Epidermal melanocyte (primary cell): ENCODE data around the gene CACNA1S.

Experiments
- DNase-seq: peaks from one replicate; pipeline ENCODE4 v3.0.0; 2011; ENCODE audit warnings: low spot score; ENCODE audit not compliant: insufficient read length

CACNA1S gene

DNA sequence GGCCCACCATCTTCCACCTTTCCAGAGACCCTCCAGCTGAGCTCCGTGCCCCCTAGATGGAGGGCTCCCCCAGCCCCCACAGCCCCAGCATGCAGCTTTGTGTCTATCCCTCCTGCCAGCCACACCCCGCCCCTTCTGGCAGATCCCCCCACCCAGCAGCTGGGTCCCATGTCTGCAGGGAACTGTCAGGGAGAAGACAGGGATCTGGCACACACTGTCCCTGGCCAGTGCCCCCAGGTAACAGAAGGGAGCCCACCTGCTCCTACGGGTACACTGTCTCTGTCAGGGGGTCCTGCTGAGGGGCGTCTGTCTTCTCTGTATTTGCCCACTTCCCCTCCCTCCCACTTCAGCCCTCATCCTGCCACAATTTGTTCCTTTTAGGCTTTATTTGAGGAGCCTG, 77.6 kb downstream of the CACNA1S start:
- DNase-seq = no peak

DNA sequence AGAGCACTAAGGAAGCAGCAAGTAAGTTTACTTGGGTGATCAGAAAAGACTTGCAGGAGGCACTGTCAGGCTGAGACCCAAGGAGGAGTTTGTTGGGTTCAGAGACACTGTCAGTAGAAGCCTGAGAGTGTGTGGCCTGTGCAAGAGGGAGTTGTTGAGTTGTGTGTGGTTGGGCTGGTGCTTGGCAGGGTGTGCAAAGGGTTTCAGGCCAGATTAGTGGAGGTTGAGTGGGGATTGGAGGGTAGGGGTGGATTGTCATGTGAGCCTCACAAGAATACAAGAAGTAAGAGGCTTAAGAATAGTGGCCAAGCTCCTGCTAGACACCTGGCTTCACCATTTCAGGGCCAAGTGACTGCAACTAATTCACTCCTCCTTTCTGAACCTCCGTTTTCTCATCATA, 79.8 kb downstream of the CACNA1S start:
- DNase-seq = no peak

DNA sequence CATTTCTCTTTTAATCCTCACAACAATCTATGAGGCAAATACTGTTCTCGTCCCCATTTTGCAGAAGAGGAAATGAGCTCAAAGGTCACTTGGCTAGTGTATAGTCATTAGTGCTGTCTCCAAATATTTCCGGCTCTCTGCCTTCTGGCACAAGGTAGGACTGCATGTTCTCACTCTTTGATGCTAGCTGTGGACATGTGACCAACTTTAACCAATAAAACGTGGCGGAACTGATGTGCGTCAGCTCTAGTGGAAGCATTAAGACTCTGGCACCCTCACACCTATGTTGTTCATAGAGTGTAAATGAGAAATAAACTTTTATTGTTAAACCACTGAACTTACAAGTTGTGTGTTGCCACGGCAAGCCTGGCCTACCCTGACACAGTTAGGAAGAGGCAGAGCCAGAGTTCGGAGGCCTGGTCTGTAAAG, 83.8 kb downstream of the CACNA1S start:
- DNase-seq = no peak

DNA sequence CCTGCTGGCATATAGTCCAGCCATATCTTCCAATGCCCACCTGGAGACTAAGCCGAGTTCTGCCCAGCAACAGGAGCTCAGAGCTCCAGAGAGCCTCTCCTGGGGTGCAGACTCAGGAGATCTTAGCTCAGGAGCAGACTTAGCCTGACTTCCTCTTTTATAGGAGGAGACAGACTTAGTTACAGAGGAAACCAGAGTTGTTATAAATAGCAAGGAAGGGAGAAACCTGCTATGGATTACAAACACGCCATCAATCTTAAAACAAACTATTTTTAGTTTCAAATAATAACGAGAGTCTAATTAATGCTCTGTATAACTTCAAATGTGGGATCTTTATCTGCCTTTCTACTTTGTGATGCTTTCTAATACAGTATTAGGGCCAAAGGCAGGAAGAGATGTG, 85.4 kb downstream of the CACNA1S start:
- DNase-seq = no peak

GRCh38 chr1:201026234-201026633, 86.0 kb downstream of the CACNA1S start:
- no peak for DNase-seq

- no peak for DNase-seq
Measured at GRCh38 chr1:201025571-201026002, 86.6 kb downstream of the CACNA1S start.

DNA sequence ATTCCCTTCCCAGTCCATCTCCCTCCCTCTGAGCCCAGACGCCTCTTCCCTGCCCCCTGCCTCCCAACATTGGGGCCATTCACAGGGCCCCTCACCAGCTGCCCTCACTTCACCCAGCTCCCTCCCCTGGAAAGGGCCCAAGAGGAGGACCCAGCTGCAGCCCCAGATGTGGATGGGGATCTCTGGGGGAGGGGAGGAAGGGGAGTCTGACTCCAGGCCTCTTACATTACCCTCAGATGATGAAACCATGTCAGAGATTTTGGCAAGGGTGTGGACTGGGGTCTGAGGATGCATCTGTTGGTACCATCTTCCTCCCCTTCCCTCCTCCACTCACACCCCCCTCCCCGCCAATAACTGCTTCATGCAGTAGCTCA, 87.6 kb downstream of the CACNA1S start:
- no peak for DNase-seq

DNA sequence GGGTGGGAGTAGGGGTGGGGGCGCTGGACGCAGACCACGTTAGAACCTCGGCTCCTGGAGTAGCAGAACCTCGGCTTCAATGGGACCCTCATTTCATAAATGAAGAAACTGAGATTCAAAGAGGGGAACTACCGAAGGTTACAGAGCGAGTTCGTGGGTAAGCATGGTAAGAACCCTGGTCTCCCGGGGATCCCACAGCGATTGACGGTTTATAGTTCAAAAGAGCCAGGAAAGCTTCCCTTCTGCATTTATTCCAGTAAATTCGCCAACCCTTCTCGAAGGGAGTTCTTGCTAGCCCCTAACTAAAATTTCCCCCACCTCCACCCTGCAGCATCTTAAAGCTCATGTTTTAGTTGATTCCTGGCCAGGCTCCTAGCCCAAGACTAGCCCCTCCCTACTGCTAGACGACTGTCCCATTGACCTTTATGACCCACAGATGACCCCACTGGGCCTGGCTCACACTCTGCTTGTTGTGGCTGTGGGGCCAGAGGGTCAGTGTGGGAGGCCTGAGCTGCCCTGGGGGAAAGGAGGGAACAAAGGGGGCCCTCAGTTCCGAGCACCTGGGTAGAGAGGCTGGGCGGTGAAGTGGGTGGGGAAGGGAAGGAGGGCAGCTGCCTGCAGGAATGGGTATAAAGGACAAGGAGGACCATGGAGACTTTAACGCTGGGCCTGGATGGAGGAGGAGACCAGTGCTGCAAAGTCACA, 88.2 kb downstream of the CACNA1S start:
- DNase-seq = no peak

GRCh38 chr1:201023517-201023902, 88.7 kb downstream of the CACNA1S start, which contains the start of gene KIF21B:
TSS of gene KIF21B (minus strand) at chr1:201023714. CDS start at chr1:201023383, 331 bp downstream.
- DNase-seq = peak; percentile 53

DNA sequence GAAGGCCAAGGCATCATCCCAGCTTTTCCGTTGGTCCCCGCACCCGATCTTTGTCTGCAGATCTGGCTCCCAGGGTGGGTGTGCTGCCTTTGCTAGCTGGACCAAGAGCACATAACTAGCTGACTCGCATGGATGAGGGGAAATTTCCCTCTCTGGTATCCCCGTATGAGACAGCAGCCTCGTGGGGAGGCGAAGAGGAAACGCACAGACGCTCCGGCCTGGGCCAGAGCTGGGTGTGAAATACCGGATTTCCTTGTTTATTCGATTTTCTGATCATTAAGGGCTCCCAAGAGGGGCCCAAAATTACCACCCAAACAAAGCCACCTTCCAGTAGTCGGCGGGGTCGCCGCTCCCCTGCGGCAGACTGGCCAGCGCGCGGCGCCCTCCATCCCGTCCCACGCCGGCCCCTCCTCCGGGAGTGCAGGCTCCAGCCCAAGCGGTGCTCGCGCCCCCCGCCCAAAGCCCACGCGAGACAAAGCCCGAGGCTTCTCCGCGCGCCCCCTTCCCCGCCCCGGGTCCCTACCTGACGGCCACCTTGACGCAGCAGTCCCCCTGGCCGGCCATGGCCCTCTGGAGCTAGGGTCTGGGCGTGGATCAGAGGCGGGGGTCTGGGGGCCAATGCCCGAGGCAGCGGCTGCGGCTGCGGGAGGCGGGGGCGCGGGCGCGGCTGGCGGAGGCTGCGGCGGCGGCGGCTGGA, 89.3 kb downstream of the CACNA1S start:
- no peak for DNase-seq

DNA sequence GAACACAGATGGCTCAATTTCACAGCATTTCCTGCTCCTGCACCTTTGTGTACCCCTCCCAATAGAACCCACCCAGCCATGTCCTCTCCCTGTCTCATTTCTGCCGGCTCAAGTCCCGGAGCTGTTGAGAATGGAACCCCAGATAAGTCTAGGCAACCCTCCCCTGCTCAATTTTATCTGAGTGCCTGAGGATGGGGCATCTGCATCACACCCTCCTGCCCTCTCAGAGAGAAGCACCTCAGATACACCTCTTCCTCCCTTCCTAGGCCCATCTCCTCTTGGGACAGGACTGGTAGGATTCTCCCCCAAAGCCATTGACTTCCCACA, 89.8 kb downstream of the CACNA1S start:
- DNase-seq = no peak

DNA sequence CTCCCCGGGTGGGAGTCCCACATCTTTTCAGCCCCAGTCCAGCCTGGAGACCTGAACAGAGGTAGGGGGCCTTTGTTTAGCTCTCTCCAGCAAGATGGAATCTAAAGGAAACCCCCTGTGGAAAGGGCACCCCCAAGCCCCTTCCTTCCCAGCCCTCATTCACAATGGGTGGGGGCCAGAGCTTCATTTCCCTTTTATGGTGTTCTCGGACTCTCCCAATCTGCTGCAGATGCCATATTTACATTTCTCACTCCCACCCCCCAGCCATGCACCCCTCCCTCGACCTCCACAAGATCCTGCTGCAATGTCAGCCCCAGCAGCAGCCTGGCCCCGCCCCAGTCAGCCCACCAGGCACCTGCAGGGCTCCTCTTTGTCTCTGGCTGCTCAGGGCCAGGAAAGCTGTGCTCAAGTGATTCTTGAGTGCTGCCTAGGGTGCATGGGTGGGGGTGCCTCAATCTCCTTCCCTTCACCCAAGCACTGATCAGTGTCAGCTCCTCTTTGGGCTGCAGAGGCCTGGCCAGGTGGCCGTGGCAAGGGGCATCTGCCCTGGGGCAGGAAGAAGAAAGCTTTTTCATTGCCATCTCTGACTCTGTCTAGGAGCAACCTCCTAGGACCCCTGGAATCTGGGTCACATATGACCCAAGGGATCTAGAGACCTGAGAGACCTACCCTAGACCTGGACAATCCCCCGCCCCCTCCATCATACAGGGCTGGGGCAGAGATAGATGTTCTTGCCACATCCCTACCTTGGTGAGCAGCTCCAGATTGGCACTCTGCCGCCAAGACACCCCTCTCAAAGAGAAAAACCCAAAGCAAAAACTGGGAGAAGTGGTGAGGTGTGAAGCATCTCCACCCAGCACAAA, 90.4 kb downstream of the CACNA1S start:
- no peak for DNase-seq

GRCh38 chr1:201020721-201021629, 91.3 kb downstream of the CACNA1S start:
- no peak for DNase-seq

DNA sequence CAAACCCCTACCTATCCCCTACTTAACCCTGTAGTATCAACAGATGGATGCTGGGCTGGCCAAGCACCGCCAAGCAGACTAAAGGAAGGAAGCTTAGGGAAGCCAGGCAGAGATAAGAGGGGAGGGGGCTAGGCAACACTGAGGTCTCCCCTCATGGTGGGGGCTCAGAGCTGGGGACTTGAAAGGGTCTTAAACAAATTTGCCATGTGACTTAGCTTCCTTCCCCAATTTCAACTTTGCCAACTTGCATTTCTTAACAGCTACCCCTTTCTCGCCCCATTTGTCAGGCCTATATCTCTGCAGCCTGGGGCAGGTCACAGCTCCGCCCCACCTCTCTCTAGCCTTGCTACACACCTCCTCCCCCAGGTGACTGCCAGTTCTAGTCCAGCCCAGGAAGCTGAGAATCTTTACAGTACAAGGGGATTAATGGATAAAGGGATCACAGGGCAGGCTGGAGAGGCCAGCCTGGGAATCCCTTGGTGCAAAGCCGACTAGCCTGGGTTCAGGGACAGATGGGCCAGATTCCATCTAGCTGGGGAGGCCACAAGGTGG, 92.1 kb downstream of the CACNA1S start:
- no peak for DNase-seq

DNA sequence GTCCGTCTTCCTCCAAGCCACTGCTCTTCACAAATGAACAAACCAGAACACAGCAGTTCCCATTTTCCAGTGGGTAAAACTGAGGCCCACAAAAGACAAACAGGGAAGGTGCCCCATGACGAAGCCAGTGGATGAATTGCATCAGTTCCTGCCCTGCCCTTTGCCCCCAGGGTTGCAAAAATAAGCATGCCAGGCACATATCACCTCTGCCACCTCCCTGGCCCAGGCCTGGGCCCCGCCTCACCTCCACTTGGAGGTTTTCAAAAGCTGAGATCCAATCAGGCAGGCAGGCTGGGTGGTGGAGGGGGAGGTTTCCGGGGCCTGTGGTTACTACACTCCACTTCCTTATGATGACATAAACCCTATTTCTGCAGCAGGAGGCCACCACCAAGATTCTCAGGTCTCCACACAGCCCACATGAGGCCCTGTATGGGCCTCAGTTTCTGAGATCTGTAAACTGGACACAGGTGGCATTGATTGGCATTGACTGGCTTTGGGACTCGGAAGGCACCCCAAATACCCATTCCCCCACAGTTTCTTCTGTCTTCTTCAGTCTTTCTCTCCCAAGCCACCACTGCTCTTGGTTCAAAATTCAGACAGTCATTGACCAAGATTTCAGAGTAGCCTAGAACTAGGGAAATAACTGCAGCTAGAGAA, 92.8 kb downstream of the CACNA1S start:
- DNase-seq = no peak

GRCh38 chr1:201017828-201018163, 94.4 kb downstream of the CACNA1S start:
- DNase-seq = no peak

- no peak for DNase-seq
Measured at GRCh38 chr1:201016943-201017827, 95.0 kb downstream of the CACNA1S start.

DNA sequence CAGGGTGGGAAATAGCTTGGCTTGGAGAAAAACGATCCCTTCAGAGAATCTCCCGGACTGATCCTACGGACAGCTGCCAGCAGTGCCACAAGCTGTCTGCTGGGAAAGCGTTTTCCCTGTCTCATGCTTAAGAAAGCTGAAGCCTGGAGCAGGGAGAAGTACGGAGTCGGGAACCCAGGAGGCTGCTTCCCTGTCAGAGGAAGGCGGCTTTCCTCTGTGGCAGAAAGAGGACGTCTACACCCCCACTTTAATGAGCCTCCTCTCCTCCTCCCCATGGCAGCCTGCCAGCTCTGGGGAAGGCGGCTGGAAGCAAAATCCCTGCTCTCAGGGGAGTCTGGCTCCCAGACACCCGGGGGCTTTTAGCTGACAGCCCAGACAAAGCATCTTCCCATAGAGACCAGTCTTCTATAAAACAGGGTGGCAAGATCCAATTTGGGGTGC, 96.0 kb downstream of the CACNA1S start:
- no peak for DNase-seq

GRCh38 chr1:201015551-201016091, 96.6 kb downstream of the CACNA1S start:
- no peak for DNase-seq
